Measurements from ENCODE around the gene RNFT2.

- TF ChIP-seq CTCF (IDR thresholded peaks at IDR 0.05) (no peak), ESRRA (CRISPR knock-in tag; IDR thresholded peaks at IDR 0.05; ENCODE audit: borderline replicate concordance) (no peak), ELF4 (CRISPR knock-in tag; IDR thresholded peaks at IDR 0.05; ENCODE audit: low read depth) (no peak), TP53 (CRISPR knock-in tag; IDR thresholded peaks at IDR 0.05) (no peak), MXD4 (CRISPR knock-in tag; IDR thresholded peaks at IDR 0.05; ENCODE audit: borderline replicate concordance) (no peak), ARID4B (CRISPR knock-in tag; IDR thresholded peaks at IDR 0.05; ENCODE audit: borderline replicate concordance) (no peak), PREB (CRISPR knock-in tag; IDR thresholded peaks at IDR 0.05; ENCODE audit: borderline replicate concordance) (no peak), JUN (CRISPR knock-in tag; IDR thresholded peaks at IDR 0.05) (no peak), JAZF1 (CRISPR knock-in tag; IDR thresholded peaks at IDR 0.05) (no peak), ATF2 (CRISPR knock-in tag; IDR thresholded peaks at IDR 0.05; ENCODE audit: borderline replicate concordance, low read depth) (no peak), SP1 (CRISPR knock-in tag; conservative IDR thresholded peaks at IDR 0.05) (no peak), AFF4 (CRISPR knock-in tag; IDR thresholded peaks at IDR 0.05; ENCODE audit: borderline replicate concordance) (no peak)
Measured at GRCh38 chr12:116709768-116710167, 28.3 kb upstream of the RNFT2 start.
